Nephron (organoid): ENCODE measurements around the gene DRAM1.
"Not testable (repeated sequence)": the region's sequence is repeated elsewhere in the genome, so short reads cannot be mapped to it uniquely, and the experiment has no call there.

ENCODE experiments used
- H3K27ac Mint-ChIP-seq, 3 experiments: 2 replicates each; pipeline ENCODE4 v1.8.0; 2020; ENCODE audit warnings: mixed read lengths in 3 of 3, mild to moderate bottlenecking in 2 of 3, moderate library complexity in 1 of 3
- H3K27me3 Mint-ChIP-seq: 2 replicates; pipeline ENCODE4 v1.8.0; 2021; ENCODE audit warnings: low read depth, mild to moderate bottlenecking, moderate library complexity, mixed read lengths
- H3K36me3 Mint-ChIP-seq: 2 replicates; pipeline ENCODE4 v1.8.0; 2020; ENCODE audit warnings: low read depth, mixed read lengths
- H3K4me1 Mint-ChIP-seq: 2 replicates; pipeline ENCODE4 v1.8.0; 2020; ENCODE audit warnings: mixed read lengths
- H3K4me3 Mint-ChIP-seq, 3 experiments: 2 replicates each; pipeline ENCODE4 v1.8.0; 2020; ENCODE audit warnings: mild to moderate bottlenecking in 3 of 3, mixed read lengths in 3 of 3, moderate library complexity in 2 of 3
- H3K9me3 Mint-ChIP-seq: 2 replicates; pipeline ENCODE4 v1.8.0; 2020; ENCODE audit warnings: mixed read lengths
- TF ChIP-seq, protein P1 (sequence below), 3 experiments: fragments of 200-600 bp; sonication (generic); IDR thresholded peaks; one replicate each; pipeline ENCODE4 v1.5.0; 2021; ENCODE audit warnings: antibody characterized with exemption in 3 of 3; ENCODE audit not compliant: unreplicated experiment in 3 of 3

DRAM1 gene

DNA sequence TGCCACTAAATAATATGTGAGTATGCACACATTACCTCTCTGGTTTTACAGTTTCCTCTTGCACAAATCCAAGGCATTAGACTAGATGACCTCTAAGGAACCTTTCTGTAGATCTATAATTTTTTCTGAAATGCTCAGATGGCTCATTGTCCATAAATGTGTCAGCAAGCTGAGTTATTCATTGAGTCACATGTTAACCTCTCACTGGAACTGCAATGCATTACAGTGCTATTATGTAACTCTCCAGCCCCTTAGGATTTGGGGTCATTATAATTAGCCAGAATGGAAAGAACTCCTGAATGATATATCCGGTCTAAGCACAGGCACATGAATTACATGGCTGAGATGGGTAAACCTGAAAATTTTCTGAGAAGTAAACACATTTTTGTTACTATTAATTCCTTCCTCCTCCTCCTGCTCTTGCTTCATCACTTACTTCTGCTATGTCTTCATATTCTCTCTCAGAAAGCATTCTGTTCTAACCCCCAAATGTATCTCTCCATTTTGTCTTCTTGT is 20.3 kb upstream of the DRAM1 start:
- TF ChIP-seq, protein P1, sequence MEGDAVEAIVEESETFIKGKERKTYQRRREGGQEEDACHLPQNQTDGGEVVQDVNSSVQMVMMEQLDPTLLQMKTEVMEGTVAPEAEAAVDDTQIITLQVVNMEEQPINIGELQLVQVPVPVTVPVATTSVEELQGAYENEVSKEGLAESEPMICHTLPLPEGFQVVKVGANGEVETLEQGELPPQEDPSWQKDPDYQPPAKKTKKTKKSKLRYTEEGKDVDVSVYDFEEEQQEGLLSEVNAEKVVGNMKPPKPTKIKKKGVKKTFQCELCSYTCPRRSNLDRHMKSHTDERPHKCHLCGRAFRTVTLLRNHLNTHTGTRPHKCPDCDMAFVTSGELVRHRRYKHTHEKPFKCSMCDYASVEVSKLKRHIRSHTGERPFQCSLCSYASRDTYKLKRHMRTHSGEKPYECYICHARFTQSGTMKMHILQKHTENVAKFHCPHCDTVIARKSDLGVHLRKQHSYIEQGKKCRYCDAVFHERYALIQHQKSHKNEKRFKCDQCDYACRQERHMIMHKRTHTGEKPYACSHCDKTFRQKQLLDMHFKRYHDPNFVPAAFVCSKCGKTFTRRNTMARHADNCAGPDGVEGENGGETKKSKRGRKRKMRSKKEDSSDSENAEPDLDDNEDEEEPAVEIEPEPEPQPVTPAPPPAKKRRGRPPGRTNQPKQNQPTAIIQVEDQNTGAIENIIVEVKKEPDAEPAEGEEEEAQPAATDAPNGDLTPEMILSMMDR (IDR thresholded peaks at IDR 0.05; ENCODE audit: unreplicated experiment in 3 of 3), result no peak
- H3K4me1 Mint-ChIP-seq, result peaks cover 15% of the 10 kb centered on the region
- H3K4me3 Mint-ChIP-seq, result no peak overlapping the region
- H3K9me3 Mint-ChIP-seq, result no peaks in the 10 kb centered on the region
- H3K27ac Mint-ChIP-seq, result no peak overlapping the region
- H3K27me3 Mint-ChIP-seq, result no peaks in the 10 kb centered on the region
- H3K36me3 Mint-ChIP-seq, result no peaks in the 10 kb centered on the region

DNA sequence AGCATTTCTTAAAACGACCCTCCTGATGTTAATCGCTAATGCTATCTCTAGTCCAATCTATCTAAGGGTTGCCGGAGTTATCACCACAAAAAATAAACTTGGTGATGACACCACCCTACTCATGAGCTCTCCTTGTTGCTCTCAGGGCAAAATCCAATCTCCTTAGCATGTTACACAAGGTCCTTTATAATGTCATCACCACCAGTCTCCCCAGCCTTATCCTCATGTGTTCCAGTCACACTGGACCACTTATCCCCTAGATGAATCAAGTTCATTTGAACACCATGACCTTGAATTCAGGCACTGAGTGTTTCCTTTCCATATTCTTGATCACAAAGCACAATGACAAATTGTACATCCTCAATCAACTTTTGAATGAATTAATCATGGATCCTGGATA is 19.0 kb upstream of the DRAM1 start:
- H3K36me3 Mint-ChIP-seq, result no peaks in the 10 kb centered on the region
- no peak overlapping the region for H3K27ac Mint-ChIP-seq
- H3K27me3 Mint-ChIP-seq, result no peaks in the 10 kb centered on the region
- peaks cover 15% of the 10 kb centered on the region for H3K4me1 Mint-ChIP-seq
- TF ChIP-seq, protein P1 (IDR thresholded peaks at IDR 0.05; ENCODE audit: unreplicated experiment in 3 of 3), result no peak
- no peak overlapping the region for H3K4me3 Mint-ChIP-seq
- H3K9me3 Mint-ChIP-seq, result no peaks in the 10 kb centered on the region

DNA sequence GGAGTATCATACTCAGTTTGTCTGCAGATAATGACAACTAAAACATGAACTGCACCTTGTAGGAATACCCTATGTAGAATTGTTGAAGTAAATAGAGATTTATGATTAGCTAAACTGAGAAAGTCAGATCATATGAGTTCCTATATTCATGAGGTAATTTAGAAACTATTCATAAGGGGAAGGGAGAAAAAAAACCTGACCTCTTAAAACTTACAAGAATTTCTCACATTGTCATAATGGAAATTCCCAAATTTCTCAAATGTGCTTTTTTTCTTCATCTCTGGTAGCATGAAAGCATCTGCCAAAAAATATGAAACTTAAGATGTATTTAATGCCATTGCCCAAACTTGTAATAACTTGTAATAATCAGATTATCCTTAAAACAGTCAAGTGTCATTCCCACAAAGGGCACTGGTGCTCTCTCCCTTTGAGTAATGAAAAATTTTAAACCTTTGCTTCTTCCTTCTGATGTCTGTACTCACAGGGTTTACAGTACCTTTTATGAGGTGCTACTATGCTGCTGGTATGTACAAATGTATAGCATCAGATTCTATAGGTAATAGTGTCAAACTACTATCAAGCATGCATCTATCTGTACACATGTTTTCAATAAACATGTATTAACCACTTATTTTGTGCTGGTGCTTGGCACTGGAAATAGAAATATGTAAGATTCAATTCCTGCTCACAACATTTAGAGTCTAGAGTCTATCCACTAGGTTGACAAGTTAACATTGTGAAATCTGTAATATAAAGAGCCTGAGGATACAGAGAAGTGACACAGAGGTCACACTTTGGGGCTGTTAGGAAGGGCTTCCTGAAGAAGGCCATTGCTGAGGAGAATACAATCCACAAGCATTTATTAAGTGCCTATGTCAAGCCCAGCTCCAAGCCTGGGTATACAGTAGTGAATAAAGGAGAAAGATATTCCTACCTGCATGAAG is 17.4 kb upstream of the DRAM1 start:
- H3K36me3 Mint-ChIP-seq, result no peaks in the 10 kb centered on the region
- peaks cover 2% of the 10 kb centered on the region for H3K9me3 Mint-ChIP-seq
- TF ChIP-seq, protein P1 (IDR thresholded peaks at IDR 0.05; ENCODE audit: unreplicated experiment in 3 of 3), result no peak

DNA sequence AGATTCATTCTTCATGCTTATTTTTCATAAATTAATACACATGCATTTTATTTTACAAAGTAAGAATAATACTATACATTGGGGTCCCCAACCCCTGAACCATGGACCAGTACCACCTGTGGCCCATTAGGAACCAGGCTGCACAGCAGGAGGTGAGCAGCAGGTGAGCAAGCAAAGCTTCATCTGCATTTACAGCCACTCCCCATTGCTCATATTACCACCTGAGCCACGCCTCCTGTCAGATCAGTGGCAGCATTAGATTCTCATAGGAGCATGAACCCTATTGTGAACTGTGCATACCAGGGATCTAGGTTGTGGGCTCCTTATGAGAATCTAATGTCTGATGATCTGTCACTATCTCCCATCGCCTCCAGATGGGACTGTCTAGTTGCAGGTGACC is 15.7 kb upstream of the DRAM1 start:
- not testable (repeated sequence) for H3K27me3 Mint-ChIP-seq, H3K4me1 Mint-ChIP-seq, H3K27ac Mint-ChIP-seq, H3K36me3 Mint-ChIP-seq, H3K4me3 Mint-ChIP-seq
- H3K9me3 Mint-ChIP-seq, result peaks cover 10% of the 10 kb centered on the region

More for the DNA sequence above, 17.4 kb upstream of the DRAM1 start:
- Mint-ChIP-seq H3K27me3 (no peaks in the 10 kb centered on the region), H3K4me3 (no peak overlapping the region), H3K4me1 (peaks cover 13% of the 10 kb centered on the region), H3K27ac (peak overlapping the region in 1 of 3 experiments; percentile 42)

DNA sequence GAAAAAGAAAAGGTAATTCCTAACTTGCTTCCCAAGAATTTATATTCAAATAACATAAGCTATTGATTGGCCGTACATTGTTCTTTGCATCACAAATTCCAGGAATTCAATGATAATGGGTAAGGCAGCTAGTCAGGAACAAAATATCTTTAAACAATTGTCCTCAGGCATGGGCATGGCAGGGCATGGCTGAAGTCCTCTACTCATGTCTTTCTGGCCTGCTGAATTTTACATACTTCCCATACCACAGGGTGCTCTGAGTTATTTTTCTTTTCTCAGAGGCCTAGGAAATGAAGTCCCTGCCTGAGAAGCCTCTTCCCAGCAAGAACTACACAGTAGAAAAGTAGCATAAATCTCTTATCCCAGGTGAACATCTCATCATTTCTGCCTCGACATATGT is 15.1 kb upstream of the DRAM1 start:
- no peak overlapping the region for H3K27ac Mint-ChIP-seq
- peaks cover 10% of the 10 kb centered on the region for H3K9me3 Mint-ChIP-seq
- no peaks in the 10 kb centered on the region for H3K4me1 Mint-ChIP-seq
- H3K4me3 Mint-ChIP-seq, result no peak overlapping the region
- no peaks in the 10 kb centered on the region for H3K36me3 Mint-ChIP-seq
- TF ChIP-seq, protein P1 (IDR thresholded peaks at IDR 0.05; ENCODE audit: unreplicated experiment in 3 of 3), result no peak
- no peaks in the 10 kb centered on the region for H3K27me3 Mint-ChIP-seq

DNA sequence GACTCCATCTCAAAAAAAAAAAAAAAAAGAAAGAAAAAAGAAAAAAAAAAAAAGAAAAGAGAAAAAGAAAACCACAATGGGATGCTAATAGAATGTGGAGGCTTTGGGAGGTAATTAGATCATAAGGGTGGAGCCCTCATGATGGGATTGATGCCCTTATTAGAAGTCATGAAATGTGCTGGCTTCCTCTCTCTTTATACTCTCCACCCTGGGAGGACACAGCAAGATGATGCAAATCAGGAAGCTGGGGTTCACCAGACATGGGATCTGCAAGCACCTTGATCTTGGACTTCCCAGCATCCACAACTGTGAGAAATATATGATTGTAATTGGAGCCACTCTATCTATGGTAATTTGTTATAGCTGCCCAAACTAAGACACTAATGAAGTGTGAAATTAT is 13.4 kb upstream of the DRAM1 start:
- Mint-ChIP-seq H3K9me3 (peaks cover 10% of the 10 kb centered on the region), H3K27me3 (no peaks in the 10 kb centered on the region), H3K36me3 (no peaks in the 10 kb centered on the region), H3K4me3 (no peak overlapping the region), H3K27ac (no peak overlapping the region), H3K4me1 (no peaks in the 10 kb centered on the region)
- TF ChIP-seq, protein P1 (IDR thresholded peaks at IDR 0.05; ENCODE audit: unreplicated experiment in 3 of 3), result no peak
